ENCODE measurements around the gene CNIH3.

The CNIH3 gene

DNA sequence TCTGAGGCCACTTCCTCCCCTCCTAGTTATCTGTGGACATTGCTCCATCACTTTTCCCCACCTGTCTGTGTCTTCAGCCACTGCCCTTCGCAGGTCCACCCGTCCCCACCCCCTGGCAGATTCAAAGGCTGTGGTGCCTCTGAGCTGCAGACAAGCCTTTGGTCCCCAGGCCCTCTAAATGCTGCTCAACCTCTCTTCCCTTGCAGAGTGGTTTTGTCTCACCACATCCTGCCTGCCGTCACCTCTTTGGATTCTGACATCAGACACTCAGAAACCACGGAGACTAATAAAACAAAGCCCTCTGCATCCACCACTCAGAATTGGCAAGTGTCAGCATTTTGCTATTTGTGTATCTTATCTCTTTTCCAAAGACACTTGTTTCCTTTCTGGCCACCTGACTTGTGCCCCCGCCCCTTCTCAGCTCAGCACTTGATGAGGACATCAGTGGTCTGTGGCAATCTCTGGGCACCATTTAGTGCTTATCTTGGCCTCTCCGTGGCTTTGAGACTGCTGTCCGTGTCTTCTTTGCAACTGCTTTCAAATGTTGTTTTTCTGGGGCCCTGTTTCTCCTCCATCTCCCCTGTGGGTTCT, 7.7 kb downstream of the CNIH3 start:
- H3K9ac ChIP-seq (ENCODE audit: low read depth in 1 of 2, low read length in 2 of 2): no peak overlapping the region
- H3K4me3 ChIP-seq (ENCODE audit: low read length in 2 of 2): peak overlapping the region in 1 of 2 donors; percentile 7
- H3K4me1 ChIP-seq (ENCODE audit: control insufficient read depth in 2 of 2, insufficient read depth in 2 of 2, low read length in 2 of 2): peaks cover 5 to 6% of the 10 kb centered on the region in 2 donors
- H3K27ac ChIP-seq (ENCODE audit: low read depth in 2 of 2, low read length in 2 of 2): peak overlapping the region; percentile 43 to 51
- H3K36me3 ChIP-seq (ENCODE audit: control insufficient read depth in 2 of 2, insufficient read depth in 2 of 2, low read length in 2 of 2): no peaks in the 10 kb centered on the region
- H3K9me3 ChIP-seq (ENCODE audit: control insufficient read depth in 2 of 2, low read length in 2 of 2): no peaks in the 10 kb centered on the region
- H3K27me3 ChIP-seq (ENCODE audit: control insufficient read depth in 2 of 2, insufficient read depth in 2 of 2, low read length in 2 of 2): peaks cover 4 to 7% of the 10 kb centered on the region in 2 donors

DNA sequence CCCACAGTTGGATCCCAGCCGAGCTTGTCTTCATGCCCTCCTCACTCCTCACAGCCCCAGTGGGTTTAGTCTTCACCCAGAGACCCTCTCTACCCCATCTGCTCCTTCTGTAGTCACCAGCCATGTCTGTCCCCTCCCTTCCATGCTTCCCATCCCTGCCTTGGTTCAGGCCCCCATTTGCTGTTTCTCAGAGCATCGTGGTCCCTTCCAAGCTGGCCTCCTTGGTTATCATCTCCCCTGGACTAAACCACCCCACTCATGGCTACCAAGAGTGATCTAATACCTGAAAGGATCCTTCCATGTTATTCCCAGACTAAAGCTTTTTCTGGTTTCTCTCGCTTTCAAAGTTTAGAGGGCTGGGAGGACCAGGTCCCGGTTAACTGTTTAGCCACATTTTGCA, 8.3 kb downstream of the CNIH3 start:
- H3K9ac ChIP-seq (ENCODE audit: low read depth in 1 of 2, low read length in 2 of 2): no peak overlapping the region
- peaks cover under 1 to 4% of the 10 kb centered on the region in 2 donors for H3K27me3 ChIP-seq (ENCODE audit: control insufficient read depth in 2 of 2, insufficient read depth in 2 of 2, low read length in 2 of 2)
- peaks cover 5 to 6% of the 10 kb centered on the region in 2 donors for H3K4me1 ChIP-seq (ENCODE audit: control insufficient read depth in 2 of 2, insufficient read depth in 2 of 2, low read length in 2 of 2)
- H3K4me3 ChIP-seq (ENCODE audit: low read length in 2 of 2): no peak overlapping the region
- H3K9me3 ChIP-seq (ENCODE audit: control insufficient read depth in 2 of 2, low read length in 2 of 2): no peaks in the 10 kb centered on the region
- no peaks in the 10 kb centered on the region for H3K36me3 ChIP-seq (ENCODE audit: control insufficient read depth in 2 of 2, insufficient read depth in 2 of 2, low read length in 2 of 2)
- peak overlapping the region; percentile 43 to 51 for H3K27ac ChIP-seq (ENCODE audit: low read depth in 2 of 2, low read length in 2 of 2)

DNA sequence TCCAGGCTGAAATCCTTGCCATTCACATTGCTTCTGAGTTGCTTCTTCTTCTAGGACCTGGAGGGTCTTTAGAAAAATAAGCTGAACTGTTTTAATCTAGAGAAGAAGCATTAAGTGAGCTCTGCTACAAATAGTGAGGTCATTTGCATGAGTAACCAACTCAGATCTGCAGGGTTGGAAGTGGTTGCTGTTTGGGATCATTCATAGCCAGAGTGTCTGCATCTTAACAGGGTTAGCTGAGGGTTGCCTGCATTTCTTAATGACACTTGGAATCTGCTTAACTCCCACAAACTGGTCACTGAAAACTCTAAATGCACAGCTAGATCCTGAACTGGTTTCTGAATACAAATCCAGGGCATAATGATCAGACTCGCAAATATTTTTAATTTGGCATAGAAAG, 9.9 kb downstream of the CNIH3 start:
- Histone ChIP-seq H3K36me3 (ENCODE audit: control insufficient read depth in 2 of 2, insufficient read depth in 2 of 2, low read length in 2 of 2) (no peaks in the 10 kb centered on the region), H3K4me3 (ENCODE audit: low read length in 2 of 2) (no peak overlapping the region), H3K9me3 (ENCODE audit: control insufficient read depth in 2 of 2, low read length in 2 of 2) (no peaks in the 10 kb centered on the region), H3K9ac (ENCODE audit: low read depth in 1 of 2, low read length in 2 of 2) (no peak overlapping the region), H3K27me3 (ENCODE audit: control insufficient read depth in 2 of 2, insufficient read depth in 2 of 2, low read length in 2 of 2) (no peaks in the 10 kb centered on the region), H3K27ac (ENCODE audit: low read depth in 2 of 2, low read length in 2 of 2) (no peak overlapping the region), H3K4me1 (ENCODE audit: control insufficient read depth in 2 of 2, insufficient read depth in 2 of 2, low read length in 2 of 2) (peaks cover 5 to 6% of the 10 kb centered on the region in 2 donors)

DNA sequence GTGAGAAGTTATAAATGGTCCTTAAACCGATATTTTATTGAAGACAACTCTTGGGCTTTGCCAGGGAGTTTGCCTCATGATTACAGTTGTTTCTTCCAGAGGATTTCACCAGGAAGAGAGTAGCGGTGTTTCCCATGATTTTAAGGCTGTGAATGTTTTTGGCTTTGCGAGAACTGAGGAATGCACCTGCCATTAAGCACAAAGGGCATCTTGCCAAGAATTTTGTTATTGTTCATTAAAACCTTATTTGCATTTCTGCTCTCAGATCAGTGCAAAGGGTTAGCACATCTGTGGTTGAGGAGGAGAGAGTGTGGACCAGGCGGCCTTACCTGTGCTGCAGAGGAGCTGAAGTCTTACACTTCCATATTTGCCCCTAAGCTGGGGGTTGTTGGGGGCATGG, 13.8 kb downstream of the CNIH3 start:
- no peaks in the 10 kb centered on the region for H3K9me3 ChIP-seq (ENCODE audit: control insufficient read depth in 2 of 2, low read length in 2 of 2)
- H3K9ac ChIP-seq (ENCODE audit: low read depth in 1 of 2, low read length in 2 of 2): no peak overlapping the region
- H3K4me3 ChIP-seq (ENCODE audit: low read length in 2 of 2): no peak overlapping the region
- H3K27me3 ChIP-seq (ENCODE audit: control insufficient read depth in 2 of 2, insufficient read depth in 2 of 2, low read length in 2 of 2): no peaks in the 10 kb centered on the region
- H3K4me1 ChIP-seq (ENCODE audit: control insufficient read depth in 2 of 2, insufficient read depth in 2 of 2, low read length in 2 of 2): no peaks in the 10 kb centered on the region
- no peak overlapping the region for H3K27ac ChIP-seq (ENCODE audit: low read depth in 2 of 2, low read length in 2 of 2)
- H3K36me3 ChIP-seq (ENCODE audit: control insufficient read depth in 2 of 2, insufficient read depth in 2 of 2, low read length in 2 of 2): no peaks in the 10 kb centered on the region

GRCh38 chr1:224631462-224632115, 15.5 kb downstream of the CNIH3 start:
- Histone ChIP-seq H3K4me1 (ENCODE audit: control insufficient read depth in 2 of 2, insufficient read depth in 2 of 2, low read length in 2 of 2) (no peaks in the 10 kb centered on the region), H3K9ac (ENCODE audit: low read depth in 1 of 2, low read length in 2 of 2) (no peak overlapping the region), H3K27ac (ENCODE audit: low read depth in 2 of 2, low read length in 2 of 2) (no peak overlapping the region), H3K27me3 (ENCODE audit: control insufficient read depth in 2 of 2, insufficient read depth in 2 of 2, low read length in 2 of 2) (no peaks in the 10 kb centered on the region), H3K9me3 (ENCODE audit: control insufficient read depth in 2 of 2, low read length in 2 of 2) (no peaks in the 10 kb centered on the region), H3K4me3 (ENCODE audit: low read length in 2 of 2) (no peak overlapping the region), H3K36me3 (ENCODE audit: control insufficient read depth in 2 of 2, insufficient read depth in 2 of 2, low read length in 2 of 2) (no peaks in the 10 kb centered on the region)

DNA sequence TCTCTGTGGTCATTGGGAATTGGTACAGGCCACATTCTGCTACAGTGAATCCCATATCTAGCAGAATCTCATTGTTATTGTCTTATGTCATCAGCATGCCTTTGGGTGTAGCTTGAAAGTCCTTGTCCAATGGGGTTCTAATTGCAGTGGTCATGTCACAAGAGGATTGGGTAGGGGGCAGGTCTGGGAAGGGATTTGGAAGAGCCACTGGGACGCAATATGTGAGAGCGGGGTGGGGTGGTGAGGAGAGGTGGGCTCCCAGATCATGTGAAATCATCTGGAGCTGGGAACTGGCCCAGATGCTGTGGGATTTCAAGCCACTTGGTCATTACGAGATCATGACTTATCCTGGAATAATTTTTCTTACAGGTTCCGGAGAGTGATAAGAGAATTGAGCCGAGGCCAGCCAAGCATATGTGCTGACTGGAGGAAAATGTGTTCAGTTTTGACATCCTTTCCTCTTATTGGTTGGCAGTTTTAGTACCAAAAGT, 16.3 kb downstream of the CNIH3 start:
- no peaks in the 10 kb centered on the region for H3K36me3 ChIP-seq (ENCODE audit: control insufficient read depth in 2 of 2, insufficient read depth in 2 of 2, low read length in 2 of 2)
- H3K9ac ChIP-seq (ENCODE audit: low read depth in 1 of 2, low read length in 2 of 2): no peak overlapping the region
- H3K4me1 ChIP-seq (ENCODE audit: control insufficient read depth in 2 of 2, insufficient read depth in 2 of 2, low read length in 2 of 2): no peaks in the 10 kb centered on the region
- no peaks in the 10 kb centered on the region for H3K27me3 ChIP-seq (ENCODE audit: control insufficient read depth in 2 of 2, insufficient read depth in 2 of 2, low read length in 2 of 2)
- H3K27ac ChIP-seq (ENCODE audit: low read depth in 2 of 2, low read length in 2 of 2): no peak overlapping the region
- H3K4me3 ChIP-seq (ENCODE audit: low read length in 2 of 2): no peak overlapping the region
- no peaks in the 10 kb centered on the region for H3K9me3 ChIP-seq (ENCODE audit: control insufficient read depth in 2 of 2, low read length in 2 of 2)

- Histone ChIP-seq H3K36me3 (ENCODE audit: control insufficient read depth in 2 of 2, insufficient read depth in 2 of 2, low read length in 2 of 2) (no peaks in the 10 kb centered on the region), H3K9ac (ENCODE audit: low read depth in 1 of 2, low read length in 2 of 2) (no peak overlapping the region), H3K9me3 (ENCODE audit: control insufficient read depth in 2 of 2, low read length in 2 of 2) (no peaks in the 10 kb centered on the region), H3K27ac (ENCODE audit: low read depth in 2 of 2, low read length in 2 of 2) (no peak overlapping the region), H3K27me3 (ENCODE audit: control insufficient read depth in 2 of 2, insufficient read depth in 2 of 2, low read length in 2 of 2) (no peaks in the 10 kb centered on the region), H3K4me1 (ENCODE audit: control insufficient read depth in 2 of 2, insufficient read depth in 2 of 2, low read length in 2 of 2) (no peaks in the 10 kb centered on the region), H3K4me3 (ENCODE audit: low read length in 2 of 2) (no peak overlapping the region)
Observed at GRCh38 chr1:224632921-224633321, 16.8 kb downstream of the CNIH3 start.

GRCh38 chr1:224635356-224635755, 19.2 kb downstream of the CNIH3 start:
- Histone ChIP-seq H3K9ac (ENCODE audit: low read depth in 1 of 2, low read length in 2 of 2) (no peak overlapping the region), H3K27ac (ENCODE audit: low read depth in 2 of 2, low read length in 2 of 2) (no peak overlapping the region), H3K4me3 (ENCODE audit: low read length in 2 of 2) (no peak overlapping the region), H3K27me3 (ENCODE audit: control insufficient read depth in 2 of 2, insufficient read depth in 2 of 2, low read length in 2 of 2) (no peaks in the 10 kb centered on the region), H3K4me1 (ENCODE audit: control insufficient read depth in 2 of 2, insufficient read depth in 2 of 2, low read length in 2 of 2) (no peaks in the 10 kb centered on the region), H3K36me3 (ENCODE audit: control insufficient read depth in 2 of 2, insufficient read depth in 2 of 2, low read length in 2 of 2) (no peaks in the 10 kb centered on the region), H3K9me3 (ENCODE audit: control insufficient read depth in 2 of 2, low read length in 2 of 2) (no peaks in the 10 kb centered on the region)

DNA sequence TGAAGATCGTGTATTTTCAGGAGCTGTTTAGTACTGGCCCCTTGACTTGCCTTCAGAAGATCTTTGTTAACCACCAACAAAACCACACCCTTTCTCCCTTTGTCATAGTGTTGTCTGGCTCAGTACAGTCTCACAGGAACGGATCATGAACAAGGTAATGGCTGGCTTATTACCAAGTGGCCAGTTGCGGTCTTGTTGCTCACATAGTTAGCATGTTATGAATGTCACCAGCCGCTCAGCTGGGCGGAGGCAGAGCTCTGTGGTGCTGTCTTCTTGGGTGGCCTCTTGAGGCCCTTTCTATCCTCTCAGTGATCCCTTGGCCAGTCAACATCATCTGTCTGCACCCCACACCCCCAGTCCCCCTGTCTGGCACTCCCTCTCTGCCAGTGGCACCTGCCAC, 21.4 kb downstream of the CNIH3 start:
- Histone ChIP-seq H3K27ac (ENCODE audit: low read depth in 2 of 2, low read length in 2 of 2) (no peak overlapping the region), H3K9ac (ENCODE audit: low read depth in 1 of 2, low read length in 2 of 2) (no peak overlapping the region), H3K36me3 (ENCODE audit: control insufficient read depth in 2 of 2, insufficient read depth in 2 of 2, low read length in 2 of 2) (no peaks in the 10 kb centered on the region), H3K4me1 (ENCODE audit: control insufficient read depth in 2 of 2, insufficient read depth in 2 of 2, low read length in 2 of 2) (no peaks in the 10 kb centered on the region), H3K27me3 (ENCODE audit: control insufficient read depth in 2 of 2, insufficient read depth in 2 of 2, low read length in 2 of 2) (no peaks in the 10 kb centered on the region), H3K9me3 (ENCODE audit: control insufficient read depth in 2 of 2, low read length in 2 of 2) (no peaks in the 10 kb centered on the region), H3K4me3 (ENCODE audit: low read length in 2 of 2) (no peak overlapping the region)

DNA sequence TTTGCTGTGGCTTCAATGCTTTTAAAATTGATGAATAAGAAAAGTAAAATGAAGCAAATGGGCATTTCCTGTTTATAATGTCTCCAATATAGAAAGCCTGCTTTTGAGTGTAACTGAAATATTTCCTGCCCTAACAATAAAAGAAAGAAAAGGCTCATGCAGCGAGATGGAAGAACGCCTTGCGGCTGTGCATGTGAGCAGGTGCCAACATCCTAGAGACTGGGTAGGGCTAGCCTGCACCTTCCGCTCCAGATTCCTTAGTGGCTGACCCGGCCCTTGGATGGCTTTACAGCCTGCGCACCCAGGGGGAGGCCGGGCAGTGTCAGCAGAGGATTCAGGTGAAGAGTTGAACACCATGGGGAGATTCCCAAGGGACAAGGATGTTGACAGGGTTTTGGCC, 21.8 kb downstream of the CNIH3 start:
- no peaks in the 10 kb centered on the region for H3K36me3 ChIP-seq (ENCODE audit: control insufficient read depth in 2 of 2, insufficient read depth in 2 of 2, low read length in 2 of 2)
- H3K4me1 ChIP-seq (ENCODE audit: control insufficient read depth in 2 of 2, insufficient read depth in 2 of 2, low read length in 2 of 2): no peaks in the 10 kb centered on the region
- H3K27me3 ChIP-seq (ENCODE audit: control insufficient read depth in 2 of 2, insufficient read depth in 2 of 2, low read length in 2 of 2): no peaks in the 10 kb centered on the region
- H3K27ac ChIP-seq (ENCODE audit: low read depth in 2 of 2, low read length in 2 of 2): no peak overlapping the region
- no peak overlapping the region for H3K4me3 ChIP-seq (ENCODE audit: low read length in 2 of 2)
- H3K9ac ChIP-seq (ENCODE audit: low read depth in 1 of 2, low read length in 2 of 2): no peak overlapping the region
- no peaks in the 10 kb centered on the region for H3K9me3 ChIP-seq (ENCODE audit: control insufficient read depth in 2 of 2, low read length in 2 of 2)
